GM12892 (cell line): ENCODE results near the gene IGF1R.

Experiments
- POLR2A ChIP-seq: IDR thresholded peaks from 2 replicates; pipeline ENCODE4 v1.6.1; 2011; ENCODE audit warnings: low read depth, low read length, control low read depth
- POLR2AphosphoS5 ChIP-seq: IDR thresholded peaks from 2 replicates; pipeline ENCODE4 v1.6.1; 2011; ENCODE audit warnings: low read depth, low read length, control low read depth
- TAF1 ChIP-seq: IDR thresholded peaks from 2 replicates; pipeline ENCODE4 v1.6.1; 2011; ENCODE audit warnings: low read depth, mild to moderate bottlenecking, control low read depth, low read length, borderline replicate concordance

GRCh38 chr15:98938799-98939198 is 290.5 kb downstream of the IGF1R start:
- no peak for TF ChIP-seq POLR2A
- no peak for TF ChIP-seq POLR2AphosphoS5
- TF ChIP-seq TAF1: no peak
